CD4-positive, alpha-beta T cell treated with Interleukin-2 at 100 ng/mL for 4 hours (primary cell): Measurements from ENCODE around the gene TLX1.

Experiments used
- DNase-seq: peaks from one replicate; pipeline ENCODE4 v3.0.0-alpha.2; 2020; ENCODE audit warnings: low spot score

Gene TLX1

GRCh38 chr10:101130984-101131961, at the start of gene TLX1:
Gene TLX1 (plus strand): TSS chr10:101131300. CDS start chr10:101131542, 242 bp downstream.
- DNase-seq, result no peak

GRCh38 chr10:101085846-101086245, 45.3 kb upstream of the TLX1 start:
- DNase-seq, result no peak

GRCh38 chr10:101087376-101087775, 43.7 kb upstream of the TLX1 start:
- DNase-seq, result no peak

GRCh38 chr10:101087965-101088364, 43.1 kb upstream of the TLX1 start:
- DNase-seq, result no peak

GRCh38 chr10:101089520-101090299, 41.4 kb upstream of the TLX1 start:
- no peak for DNase-seq

GRCh38 chr10:101090597-101090996, 40.5 kb upstream of the TLX1 start:
- no peak for DNase-seq

- DNase-seq, result no peak
These were observed 39.4 kb upstream of the TLX1 start for GRCh38 chr10:101091546-101092290.

- DNase-seq, result no peak
These were observed 38.2 kb upstream of the TLX1 start for GRCh38 chr10:101092881-101093354.

- DNase-seq, result no peak
These were observed 36.8 kb upstream of the TLX1 start for GRCh38 chr10:101094121-101094879.

- DNase-seq, result no peak
These were observed 36.1 kb upstream of the TLX1 start for GRCh38 chr10:101095004-101095403.

GRCh38 chr10:101095550-101096213, 35.4 kb upstream of the TLX1 start:
- peak; percentile 69 for DNase-seq

- DNase-seq, result no peak
These were observed 34.7 kb upstream of the TLX1 start for GRCh38 chr10:101096378-101096777.

- no peak for DNase-seq
These were observed 33.2 kb upstream of the TLX1 start for GRCh38 chr10:101097881-101098280.

- no peak for DNase-seq
These were observed 31.2 kb upstream of the TLX1 start for GRCh38 chr10:101099901-101100300.

- DNase-seq, result no peak
These were observed 29.7 kb upstream of the TLX1 start for GRCh38 chr10:101101372-101101881.

- DNase-seq, result no peak
These were observed 27.7 kb upstream of the TLX1 start for GRCh38 chr10:101103430-101103829.

- no peak for DNase-seq
These were observed 24.7 kb upstream of the TLX1 start for GRCh38 chr10:101106351-101106750.

GRCh38 chr10:101107771-101108170, 23.3 kb upstream of the TLX1 start:
- no peak for DNase-seq

GRCh38 chr10:101110856-101111523, 20.1 kb upstream of the TLX1 start:
- no peak for DNase-seq

- DNase-seq, result no peak
These were observed 19.6 kb upstream of the TLX1 start for GRCh38 chr10:101111547-101111946.
